Stimulated activated CD4-positive, alpha-beta T cell treated with anti-CD3 and anti-CD28 coated beads, Interleukin-1b, Interleukin-23, amount 100 ng/mL, for 1 hour (primary cell): ENCODE measurements around the gene SLC9A9.
"Not testable (repeated sequence)": the region's sequence is repeated elsewhere in the genome, so short reads cannot be mapped to it uniquely, and the experiment has no call there.

Source experiments
- DNase-seq, 2 donors: peaks; one replicate each; pipeline ENCODE4 v3.0.0-alpha.2; 2020; ENCODE audit warnings: low read depth in 2 of 2

SLC9A9 gene

DNA sequence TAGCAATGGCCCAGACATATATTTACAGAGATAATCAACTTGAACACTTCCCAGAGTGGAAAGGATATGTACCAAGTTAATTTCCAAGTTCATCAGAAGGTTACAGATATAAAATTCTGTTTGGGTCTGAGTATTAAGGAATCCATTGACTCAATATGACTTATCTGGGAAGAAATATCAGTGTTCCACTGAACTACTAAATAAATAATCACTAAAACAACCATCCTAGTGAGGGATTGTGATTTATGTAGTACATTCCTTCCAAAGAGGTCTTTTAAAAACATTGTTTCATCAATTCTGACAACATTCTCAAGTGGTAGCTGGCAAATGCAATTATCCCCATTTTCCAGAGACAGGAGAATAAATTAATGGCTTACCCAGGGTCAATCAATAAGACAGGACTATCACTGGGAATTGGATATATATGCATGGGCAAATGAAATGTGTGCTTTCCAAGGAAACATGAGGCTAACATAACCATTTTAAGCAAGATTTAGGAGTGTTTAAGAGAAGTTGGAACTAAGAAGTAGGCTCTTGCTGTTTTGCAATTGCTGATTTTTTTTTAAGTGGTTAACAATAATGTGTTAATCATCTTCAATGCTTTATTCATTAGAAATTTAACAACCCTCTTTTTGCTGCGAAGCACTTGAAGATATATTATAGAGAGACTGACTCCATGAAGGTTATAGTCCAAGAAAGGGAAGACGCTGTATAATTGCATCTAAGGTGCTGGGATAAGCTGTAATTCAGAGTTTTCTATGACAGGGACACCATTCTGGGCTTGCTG lies 37.9 kb downstream of the SLC9A9 start:
- DNase-seq: no peak

DNA sequence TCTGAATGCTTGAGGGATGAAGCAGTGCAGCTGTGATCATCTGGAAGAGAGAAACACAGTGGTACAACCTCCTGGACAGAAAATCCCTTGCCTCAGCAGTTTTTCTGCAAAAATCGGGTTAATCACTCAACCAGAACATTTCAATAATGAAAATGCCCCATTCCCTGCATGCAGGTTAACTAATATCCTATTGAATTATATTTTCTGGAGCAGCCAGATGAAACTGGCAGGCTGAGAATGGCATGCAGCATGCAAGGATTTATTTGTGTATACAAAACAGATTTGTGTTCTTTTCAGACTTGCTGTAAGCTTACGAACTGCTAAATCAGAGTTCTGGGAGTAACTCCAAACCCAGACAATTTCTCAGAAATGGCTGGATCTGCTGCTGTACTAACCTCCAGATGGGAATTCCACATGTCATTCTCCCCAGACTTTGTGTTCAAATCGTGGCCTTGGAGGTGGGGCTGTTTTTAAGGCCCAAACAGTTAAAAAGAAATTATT lies 39.1 kb downstream of the SLC9A9 start:
- DNase-seq: no peak

DNA sequence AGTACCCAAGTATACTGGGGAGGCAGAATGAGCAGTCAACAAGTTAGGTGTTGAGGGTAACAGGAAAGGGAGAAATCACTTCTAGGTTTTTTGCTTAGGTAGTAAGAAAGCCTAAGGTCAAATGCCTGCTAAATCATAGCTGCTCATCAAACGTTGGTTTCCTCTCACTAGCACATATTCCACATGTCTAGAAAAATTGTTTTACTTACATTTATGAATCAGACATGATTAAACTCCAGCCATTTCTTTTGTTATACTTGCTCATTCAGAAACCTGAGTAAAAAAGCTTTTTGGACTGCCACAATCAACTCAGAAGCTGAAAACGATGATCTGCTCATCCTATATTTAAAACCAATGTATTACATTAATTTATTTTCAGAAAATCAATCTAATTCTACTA lies 40.2 kb downstream of the SLC9A9 start:
- no peak for DNase-seq

DNA sequence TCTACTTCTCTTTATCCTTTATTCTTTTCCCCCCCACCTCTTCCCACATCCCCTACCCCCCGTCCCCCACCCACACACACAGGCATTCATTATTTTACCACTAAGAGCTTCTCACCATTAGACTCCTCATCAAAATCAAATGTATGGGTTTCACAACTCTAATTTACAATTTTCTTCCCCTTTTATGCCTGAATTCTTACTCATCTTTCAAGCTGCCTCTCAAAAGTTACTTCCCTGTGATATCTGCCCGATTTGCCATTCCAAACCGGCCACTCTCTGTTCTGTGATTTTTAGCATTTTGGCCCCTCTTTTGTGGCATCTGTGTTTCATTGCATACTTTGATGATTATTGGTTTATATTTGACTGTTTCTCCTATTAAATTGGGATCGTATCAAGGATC lies 42.2 kb downstream of the SLC9A9 start:
- no peak for DNase-seq

DNA sequence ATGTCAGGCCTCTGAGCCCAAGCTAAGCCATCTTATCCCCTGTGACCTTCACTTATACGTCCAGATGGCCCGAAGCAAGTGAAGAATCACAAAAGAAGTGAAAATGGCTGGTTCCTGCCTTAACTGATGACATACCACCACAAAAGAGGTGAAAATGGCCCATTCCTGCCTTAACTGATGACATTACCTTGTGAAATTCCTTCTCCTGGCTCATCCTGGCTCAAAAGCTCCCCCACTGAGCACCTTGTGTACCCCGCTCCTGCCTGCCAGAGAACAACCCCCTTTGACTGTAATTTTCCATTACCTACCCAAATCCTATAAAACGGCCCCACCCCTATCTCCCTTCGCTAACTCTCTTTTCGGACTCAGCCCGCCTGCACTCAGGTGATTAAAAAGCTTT lies 42.8 kb downstream of the SLC9A9 start:
- not testable (repeated sequence) for DNase-seq

- not testable (repeated sequence) for DNase-seq
Measured at GRCh38 chr3:143801046-143801445, 47.2 kb downstream of the SLC9A9 start.

DNA sequence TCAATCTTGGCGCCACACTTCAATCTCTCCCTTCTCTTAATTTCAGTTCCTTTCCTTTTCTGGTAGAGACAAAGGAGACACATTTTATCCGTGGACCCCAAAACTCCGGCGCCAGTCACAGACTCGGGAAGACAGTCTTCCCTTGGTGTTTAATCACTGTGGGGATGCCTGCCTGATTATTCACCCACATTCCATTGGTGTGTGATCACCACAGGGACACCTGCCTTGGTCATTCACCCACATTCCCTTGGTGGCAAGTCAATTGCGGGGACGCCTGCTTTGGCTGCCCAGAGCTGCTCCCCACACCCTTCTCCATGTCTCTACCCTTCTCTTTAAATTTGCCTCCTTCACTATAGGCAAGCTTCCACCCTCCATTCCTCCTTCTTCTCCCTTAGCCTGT lies 50.1 kb downstream of the SLC9A9 start:
- not testable (repeated sequence) for DNase-seq

- no peak for DNase-seq
Measured at GRCh38 chr3:143795874-143796273, 52.4 kb downstream of the SLC9A9 start.

GRCh38 chr3:143794793-143795462 lies 53.3 kb downstream of the SLC9A9 start:
- no peak for DNase-seq

DNA sequence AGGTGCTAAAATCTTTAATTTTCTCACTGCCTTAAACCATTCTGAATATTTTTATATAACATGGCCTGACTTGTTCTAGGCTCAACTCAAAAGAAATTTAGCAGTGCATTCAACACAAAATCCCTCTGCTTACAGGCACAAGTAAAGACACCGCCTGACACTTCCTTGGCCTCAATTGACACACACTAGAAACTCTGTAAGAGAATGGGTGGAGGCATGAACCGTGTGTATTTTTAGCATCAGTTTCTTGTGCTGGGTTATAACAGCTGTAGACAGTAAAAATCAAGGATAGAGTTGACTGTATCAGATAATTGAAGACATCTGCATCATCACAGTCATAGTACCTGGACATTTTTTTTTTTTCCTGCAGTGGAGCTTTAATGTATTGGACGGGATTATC lies 54.3 kb downstream of the SLC9A9 start:
- DNase-seq: no peak

DNA sequence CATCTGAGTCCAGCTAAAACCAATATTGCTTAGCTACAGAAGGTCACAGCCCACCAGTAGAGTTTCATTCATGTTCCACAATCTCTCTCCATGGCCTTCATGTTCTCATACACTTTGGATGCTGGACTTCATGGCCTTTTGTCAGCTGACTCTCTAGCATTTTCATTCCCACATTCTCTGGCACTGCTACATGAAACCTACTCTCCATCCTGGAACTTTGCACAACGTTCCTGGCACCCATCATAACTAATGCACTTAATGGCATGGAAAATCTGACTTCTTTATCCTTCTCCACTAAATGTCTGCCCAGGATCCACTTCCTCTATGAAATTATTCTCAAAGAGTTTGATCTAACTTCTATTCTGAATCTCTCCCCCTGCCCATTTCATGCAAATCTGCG lies 56.9 kb downstream of the SLC9A9 start:
- DNase-seq: no peak

GRCh38 chr3:143786219-143787191 lies 61.8 kb downstream of the SLC9A9 start:
- no peak for DNase-seq

DNA sequence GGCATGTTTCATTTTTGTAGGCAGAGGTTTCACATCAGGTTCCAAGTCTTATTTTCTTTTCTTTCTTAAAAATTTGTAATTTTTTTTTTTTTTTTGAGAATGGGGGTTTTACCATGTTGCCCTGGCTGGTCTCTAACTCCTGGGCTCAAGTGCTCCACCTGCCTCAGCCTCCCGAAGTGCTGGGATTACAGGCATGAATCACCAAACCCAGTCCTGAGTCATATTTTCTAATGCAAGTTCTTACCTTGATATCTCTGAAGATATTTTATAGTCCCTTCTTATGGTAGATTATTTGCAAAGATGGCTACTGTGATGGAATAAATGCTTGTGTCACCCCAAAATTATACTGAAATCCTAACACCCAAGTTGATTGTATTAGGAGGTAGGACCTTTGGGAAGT lies 63.8 kb downstream of the SLC9A9 start:
- DNase-seq: no peak

- no peak for DNase-seq
Measured at GRCh38 chr3:143783851-143784370, 64.4 kb downstream of the SLC9A9 start.

DNA sequence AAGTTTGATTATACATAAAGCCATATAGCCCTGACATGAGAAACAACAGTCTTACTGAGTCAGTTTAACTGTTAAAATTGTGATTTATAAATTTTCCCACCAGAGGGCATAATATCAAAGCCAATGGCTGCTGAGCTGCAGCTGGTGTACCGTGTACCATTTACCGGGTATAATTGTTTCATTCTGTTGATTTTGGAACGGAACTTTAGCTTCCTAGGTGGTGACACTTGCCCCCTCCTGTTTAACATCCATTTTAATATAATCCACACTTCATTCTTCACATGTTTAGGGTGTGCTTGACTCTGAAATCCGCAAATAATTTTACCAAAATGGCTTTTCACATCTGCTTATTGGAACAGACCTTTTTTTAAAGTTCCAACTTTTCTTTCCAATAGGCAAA lies 72.8 kb downstream of the SLC9A9 start:
- DNase-seq: no peak

GRCh38 chr3:143771939-143772338 lies 76.3 kb downstream of the SLC9A9 start:
- DNase-seq: no peak

GRCh38 chr3:143771258-143771657 lies 77.0 kb downstream of the SLC9A9 start:
- no peak for DNase-seq

DNA sequence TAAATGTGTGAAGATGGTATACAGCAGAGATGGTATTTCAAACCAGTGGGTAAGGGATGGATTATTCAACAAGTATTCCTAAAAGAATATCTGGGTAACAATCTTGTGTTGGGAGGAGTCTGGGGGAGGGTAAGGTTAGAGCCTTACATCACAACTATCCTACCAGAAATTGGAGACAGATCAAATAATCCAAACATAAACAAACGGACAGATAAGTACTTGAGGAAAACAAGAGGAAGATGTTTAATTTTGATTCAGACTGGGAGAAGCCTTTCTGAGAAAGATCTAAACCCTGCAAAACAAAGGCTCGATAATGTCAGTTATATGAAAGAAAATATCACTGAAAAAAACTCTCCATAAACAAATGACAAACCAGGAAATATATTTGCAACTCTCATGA lies 77.9 kb downstream of the SLC9A9 start:
- DNase-seq: no peak

- DNase-seq: no peak
Measured at GRCh38 chr3:143769616-143770015, 78.7 kb downstream of the SLC9A9 start.

- no peak for DNase-seq
Measured at GRCh38 chr3:143764840-143765239, 83.4 kb downstream of the SLC9A9 start.

GRCh38 chr3:143763564-143764162 lies 84.6 kb downstream of the SLC9A9 start:
- DNase-seq: no peak
